ENCODE results near the gene TMEM62.
"Not testable (repeated sequence)": the region's sequence is repeated elsewhere in the genome, so short reads cannot be mapped to it uniquely, and the experiment has no call there.

TMEM62 gene

DNA sequence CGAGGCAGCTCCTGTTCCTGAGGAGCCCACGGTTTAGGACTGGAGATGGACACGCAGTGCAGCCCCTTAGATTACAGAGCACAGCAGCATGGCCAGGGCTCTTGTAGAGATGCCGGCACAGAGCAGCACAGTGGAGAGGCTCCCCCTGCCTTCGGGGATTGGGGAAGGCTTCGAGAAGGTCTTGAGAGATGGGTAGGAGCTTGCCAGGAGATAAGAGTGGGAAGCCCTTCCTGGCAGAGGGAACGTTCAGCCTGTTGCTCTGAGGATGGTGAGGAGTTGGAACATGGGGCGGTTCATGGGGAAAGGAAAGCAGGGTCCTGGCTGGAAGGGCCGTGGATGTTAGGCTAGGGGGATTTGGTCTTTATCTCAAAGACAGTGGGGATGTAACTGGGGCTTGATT is 77.4 kb downstream of the TMEM62 start:
- DNase-seq = no peak

DNA sequence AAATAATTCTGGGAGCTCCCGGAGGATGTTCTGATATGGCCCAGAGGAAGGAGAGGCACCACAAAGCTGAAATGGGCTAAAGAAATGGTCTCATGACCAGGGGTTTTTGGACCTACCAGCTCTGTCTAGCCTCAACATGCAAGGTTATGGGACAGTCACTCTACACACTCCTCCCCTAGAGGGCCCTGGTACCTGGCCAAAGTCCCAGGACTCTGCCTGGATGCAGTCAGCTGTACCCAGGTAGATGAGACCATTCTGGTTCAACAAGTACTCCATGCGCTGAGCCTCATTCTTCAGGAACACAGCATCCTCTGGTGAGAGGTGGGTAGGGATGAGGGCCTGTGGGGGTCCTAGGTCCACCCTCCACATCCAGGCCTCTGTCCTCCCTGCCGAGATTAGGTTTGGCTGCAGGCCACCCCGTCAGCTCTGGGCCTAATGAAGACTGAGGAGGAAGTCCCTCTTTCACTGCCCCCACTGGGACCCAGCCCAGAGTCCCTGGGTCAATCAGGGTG is 77.9 kb downstream of the TMEM62 start:
- DNase-seq = no peak

GRCh38 chr15:43212299-43212698 is 78.9 kb downstream of the TMEM62 start:
- DNase-seq = no peak

DNA sequence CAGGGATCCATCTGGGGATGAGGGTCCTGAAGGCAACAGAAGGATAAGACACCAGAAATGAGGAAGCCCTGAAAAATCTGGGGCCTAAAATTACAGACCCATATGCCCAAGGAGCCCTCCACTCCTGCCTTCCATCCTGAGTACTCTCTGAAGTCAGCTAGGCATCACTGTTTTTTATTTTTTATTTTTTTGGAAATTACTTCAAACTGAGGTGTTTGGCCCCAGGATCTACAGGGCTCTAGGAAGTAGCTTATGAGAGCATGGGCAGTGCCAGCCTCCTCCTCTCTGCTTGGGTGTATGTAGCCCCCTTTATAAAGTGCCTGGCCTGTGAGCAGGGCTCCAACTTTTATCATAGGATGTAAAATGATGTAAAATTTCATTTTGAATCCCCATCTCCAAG is 79.6 kb downstream of the TMEM62 start:
- no peak for DNase-seq

DNA sequence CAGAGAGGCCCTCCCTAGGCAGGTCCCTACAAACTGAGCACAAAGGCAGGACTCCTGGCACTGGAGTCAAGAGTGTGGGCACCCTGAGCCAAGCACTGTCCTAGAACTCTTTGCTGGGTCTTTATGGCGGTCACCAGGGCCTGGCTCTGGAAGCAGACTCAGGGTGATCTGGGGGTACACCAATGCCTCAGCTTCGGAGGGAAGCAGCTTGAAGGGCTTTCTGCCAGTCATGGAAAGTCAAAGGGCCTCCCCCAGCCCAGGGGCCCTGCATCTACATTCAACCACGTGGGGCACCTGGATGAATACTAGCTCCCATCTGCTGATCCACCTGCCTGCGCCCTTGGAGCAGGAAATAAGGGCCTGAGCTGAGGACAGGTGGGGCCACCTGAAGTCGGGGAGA is 80.1 kb downstream of the TMEM62 start:
- DNase-seq = no peak

- no peak for DNase-seq
These were observed 80.8 kb downstream of the TMEM62 start for GRCh38 chr15:43214169-43214568.

DNA sequence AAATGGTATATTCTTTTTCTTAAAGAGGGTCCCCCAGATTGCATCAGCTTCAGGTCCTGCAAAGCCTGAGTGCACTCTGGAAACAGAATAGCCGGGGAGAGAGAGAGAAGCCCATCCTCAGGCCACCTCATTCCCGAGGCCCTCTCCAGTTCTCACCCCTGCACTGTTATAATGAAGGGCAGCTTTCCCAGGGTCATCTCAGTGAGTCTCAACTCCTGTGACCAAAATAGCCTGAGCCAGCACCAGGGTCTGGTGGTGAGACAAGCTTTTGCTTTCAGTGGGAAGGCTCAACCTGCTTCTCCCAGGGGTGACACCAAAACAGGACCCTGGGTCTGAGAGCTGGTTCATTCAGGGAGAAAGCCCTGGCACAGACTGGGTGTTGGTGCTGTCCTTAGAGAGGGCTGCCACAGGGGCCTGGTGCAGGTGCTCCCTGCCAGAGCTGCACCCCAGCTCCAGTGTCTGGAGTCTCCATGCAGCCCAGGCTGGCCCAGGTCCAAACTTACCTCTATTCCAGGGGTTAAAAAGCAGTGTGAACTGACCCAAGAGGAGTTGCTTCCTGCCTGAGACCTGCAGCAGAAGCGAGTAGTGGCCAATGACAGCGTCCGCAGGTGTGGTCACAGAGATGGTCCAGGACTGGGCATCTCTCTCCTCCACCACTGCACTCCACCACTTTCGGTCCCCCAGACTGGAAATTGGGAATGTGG is 81.4 kb downstream of the TMEM62 start:
- no peak for DNase-seq

DNA sequence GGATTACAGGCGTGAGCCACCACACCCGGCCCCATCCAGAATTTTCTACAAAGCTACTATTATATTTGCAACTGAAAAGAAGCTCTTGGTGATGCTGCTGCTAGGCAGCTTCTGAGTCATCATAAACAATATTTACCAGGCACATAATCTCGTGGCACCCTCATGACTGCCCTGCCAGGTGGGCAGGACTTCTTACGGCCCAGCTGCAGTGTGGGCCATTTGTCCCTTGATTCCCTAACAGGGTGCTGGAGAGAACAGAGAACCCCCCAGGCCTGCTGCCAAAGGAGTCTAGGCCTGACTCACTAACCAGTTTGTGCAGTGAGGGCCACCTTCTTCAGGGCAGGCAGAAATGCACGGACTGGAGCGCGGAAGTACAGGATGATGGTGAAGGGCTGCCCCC is 82.6 kb downstream of the TMEM62 start:
- no peak for DNase-seq

- DNase-seq = no peak
These were observed 85.7 kb downstream of the TMEM62 start for GRCh38 chr15:43218908-43219706.

- no peak for DNase-seq
These were observed 86.8 kb downstream of the TMEM62 start for GRCh38 chr15:43219929-43220928.

DNA sequence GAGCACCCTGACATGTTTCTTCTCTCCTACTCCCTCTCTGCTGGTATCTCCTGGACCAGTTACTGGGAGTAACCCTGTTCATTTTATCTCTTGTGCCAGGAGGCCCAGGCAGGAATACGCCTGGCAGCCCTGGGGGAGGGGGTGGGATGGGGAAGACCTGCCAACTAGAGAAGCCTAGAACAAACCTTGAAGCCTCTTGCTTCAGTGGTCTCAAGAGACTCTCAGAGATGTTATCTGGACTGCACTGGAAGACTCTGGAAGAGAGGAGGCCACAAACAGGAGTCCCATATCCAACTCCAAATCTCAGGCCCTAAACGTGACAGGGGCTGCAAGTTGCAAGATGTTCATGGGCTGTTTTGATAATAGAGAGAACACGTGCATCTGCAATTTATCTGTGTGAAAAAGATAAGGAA is 87.6 kb downstream of the TMEM62 start, which contains the start of gene EPB42:
Gene EPB42, minus strand, starts transcription at position 28 of the 413 bp plus-strand sequence. CDS start 193 bp downstream, outside the sequence.
- DNase-seq = no peak

DNA sequence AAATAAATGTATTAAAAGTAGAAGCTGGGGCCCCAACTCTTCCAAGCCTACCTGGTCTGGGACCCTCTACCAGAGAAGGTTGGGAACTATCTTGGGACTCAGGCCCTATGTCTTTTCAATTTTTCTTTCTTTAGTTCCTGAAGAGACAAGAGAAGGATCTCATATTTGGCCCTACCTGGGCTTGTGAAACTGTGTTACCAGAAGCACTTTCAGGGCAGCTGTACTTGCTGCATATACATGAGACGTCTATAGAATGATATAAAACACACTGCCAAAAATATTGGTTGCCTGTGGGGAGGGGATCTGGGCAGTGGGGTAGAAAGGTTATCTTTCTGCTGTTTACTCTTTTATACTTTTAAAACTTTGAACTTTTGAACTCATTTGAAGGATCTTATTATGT is 88.0 kb downstream of the TMEM62 start:
- DNase-seq = no peak

DNA sequence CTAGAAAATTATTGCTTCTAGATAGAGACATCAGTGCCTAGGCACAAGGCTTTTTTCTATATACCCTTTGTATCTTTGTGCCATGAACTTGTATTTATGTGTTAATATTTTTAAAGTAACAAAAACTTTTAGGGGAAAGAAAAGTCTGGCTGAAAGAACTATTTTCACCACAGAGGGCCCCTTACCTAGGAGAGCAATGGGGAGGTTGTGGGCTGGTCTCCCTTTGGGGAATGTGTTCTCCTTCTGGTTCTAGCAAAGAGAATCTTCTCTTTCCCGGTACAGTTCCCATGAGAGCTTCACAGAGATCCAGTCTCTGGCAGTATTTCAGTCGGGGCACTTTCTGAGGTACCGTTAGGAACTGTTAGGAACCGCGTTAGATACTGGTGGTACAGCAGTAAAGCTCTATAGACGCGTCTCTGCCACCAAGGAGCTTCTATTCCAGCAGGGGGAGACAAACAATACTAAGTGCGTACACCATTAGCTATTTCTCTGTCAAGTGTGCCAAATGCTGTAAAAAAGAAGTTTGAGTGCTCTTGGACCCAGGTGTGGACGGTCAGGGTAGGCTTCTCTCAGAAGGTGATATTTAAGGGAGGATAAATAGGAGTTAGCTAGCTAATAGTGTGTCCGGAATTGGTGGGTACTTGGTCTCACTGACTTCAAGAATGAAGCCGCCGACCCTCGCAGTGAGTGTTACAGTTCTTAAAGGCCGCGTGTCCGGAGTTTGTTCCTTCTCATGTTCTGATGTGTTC is 92.0 kb downstream of the TMEM62 start:
- DNase-seq = peak; percentile 4

GRCh38 chr15:43225950-43226255 is 92.5 kb downstream of the TMEM62 start:
- not testable (repeated sequence) for DNase-seq

DNA sequence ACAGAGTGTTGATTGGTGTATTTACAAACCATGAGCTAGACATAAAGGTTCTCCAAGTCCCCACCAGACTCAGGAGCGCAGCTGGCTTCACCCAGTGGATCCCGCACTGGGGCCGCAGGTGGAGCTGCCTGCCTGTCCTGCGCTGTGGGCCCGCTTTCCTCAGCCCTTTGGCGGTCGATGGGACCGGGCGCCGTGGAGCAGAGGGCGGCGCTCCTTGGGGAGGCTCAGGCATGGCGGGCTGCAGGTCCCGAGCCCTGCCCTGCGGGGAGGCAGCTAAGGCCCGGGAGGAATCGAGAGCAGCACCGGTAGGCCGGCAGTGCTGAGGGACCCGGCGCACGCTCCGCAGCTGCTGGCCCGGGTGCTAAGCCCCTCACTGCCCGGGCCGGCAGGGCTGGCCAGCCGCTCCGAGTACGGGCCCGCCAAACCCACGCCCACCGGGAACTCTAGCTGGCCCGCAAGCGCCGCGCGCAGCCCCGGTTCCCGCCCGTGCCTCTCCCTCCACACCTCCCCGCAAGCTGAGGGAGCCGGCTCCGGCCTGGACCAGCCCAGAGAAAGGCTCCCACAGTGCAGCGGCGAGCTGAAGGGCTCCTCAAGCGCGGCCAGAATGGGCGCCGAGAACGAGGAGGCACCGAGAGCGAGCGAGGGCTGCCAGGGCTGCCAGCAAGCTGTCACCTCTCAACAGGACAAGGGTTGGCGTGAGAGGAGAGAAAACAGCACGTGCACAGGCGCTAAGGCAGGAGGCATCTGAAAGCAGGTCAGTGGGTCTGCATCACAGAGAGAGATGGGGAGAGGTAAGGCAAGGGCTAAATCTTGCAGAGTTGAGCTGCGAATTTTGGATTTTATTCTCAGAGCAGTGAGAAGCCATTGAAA is 93.3 kb downstream of the TMEM62 start:
- no peak for DNase-seq

DNA sequence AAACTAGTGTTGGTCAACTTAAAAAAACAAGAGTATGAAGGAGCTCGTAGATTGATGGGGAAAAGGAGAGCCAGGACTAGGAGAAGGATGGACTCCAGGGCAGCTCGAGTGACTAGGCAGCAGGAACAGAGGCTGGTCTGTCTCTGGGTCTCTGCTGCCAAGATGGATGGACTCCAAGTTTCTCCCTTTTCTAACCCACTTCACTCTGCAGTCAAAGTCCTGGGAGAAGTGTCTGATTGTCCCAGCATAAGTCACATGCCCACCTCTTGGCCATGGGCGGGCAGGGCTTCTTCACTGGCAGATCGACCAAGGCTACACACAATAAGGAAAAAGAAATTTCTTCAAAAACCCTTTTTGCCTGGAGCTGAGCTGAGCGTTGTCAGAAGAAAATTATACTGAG is 96.6 kb downstream of the TMEM62 start:
- DNase-seq = no peak

- DNase-seq = no peak
These were observed 97.3 kb downstream of the TMEM62 start for GRCh38 chr15:43230640-43231115.

GRCh38 chr15:43232289-43232874 is 99.0 kb downstream of the TMEM62 start:
- no peak for DNase-seq
